Measurements from ENCODE around the gene SHCBP1. TPM values are rescaled to one million over a fixed set of nuclear protein-coding genes. Genes with fewer than 3 reads are reported as not detected.

Gene SHCBP1, protein sequence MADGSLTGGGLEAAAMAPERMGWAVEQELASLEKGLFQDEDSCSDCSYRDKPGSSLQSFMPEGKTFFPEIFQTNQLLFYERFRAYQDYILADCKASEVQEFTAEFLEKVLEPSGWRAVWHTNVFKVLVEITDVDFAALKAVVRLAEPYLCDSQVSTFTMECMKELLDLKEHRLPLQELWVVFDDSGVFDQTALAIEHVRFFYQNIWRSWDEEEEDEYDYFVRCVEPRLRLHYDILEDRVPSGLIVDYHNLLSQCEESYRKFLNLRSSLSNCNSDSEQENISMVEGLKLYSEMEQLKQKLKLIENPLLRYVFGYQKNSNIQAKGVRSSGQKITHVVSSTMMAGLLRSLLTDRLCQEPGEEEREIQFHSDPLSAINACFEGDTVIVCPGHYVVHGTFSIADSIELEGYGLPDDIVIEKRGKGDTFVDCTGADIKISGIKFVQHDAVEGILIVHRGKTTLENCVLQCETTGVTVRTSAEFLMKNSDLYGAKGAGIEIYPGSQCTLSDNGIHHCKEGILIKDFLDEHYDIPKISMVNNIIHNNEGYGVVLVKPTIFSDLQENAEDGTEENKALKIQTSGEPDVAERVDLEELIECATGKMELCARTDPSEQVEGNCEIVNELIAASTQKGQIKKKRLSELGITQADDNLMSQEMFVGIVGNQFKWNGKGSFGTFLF
- total RNA-seq = 1.5 and 5.7 TPM in 2 replicates

DNA sequence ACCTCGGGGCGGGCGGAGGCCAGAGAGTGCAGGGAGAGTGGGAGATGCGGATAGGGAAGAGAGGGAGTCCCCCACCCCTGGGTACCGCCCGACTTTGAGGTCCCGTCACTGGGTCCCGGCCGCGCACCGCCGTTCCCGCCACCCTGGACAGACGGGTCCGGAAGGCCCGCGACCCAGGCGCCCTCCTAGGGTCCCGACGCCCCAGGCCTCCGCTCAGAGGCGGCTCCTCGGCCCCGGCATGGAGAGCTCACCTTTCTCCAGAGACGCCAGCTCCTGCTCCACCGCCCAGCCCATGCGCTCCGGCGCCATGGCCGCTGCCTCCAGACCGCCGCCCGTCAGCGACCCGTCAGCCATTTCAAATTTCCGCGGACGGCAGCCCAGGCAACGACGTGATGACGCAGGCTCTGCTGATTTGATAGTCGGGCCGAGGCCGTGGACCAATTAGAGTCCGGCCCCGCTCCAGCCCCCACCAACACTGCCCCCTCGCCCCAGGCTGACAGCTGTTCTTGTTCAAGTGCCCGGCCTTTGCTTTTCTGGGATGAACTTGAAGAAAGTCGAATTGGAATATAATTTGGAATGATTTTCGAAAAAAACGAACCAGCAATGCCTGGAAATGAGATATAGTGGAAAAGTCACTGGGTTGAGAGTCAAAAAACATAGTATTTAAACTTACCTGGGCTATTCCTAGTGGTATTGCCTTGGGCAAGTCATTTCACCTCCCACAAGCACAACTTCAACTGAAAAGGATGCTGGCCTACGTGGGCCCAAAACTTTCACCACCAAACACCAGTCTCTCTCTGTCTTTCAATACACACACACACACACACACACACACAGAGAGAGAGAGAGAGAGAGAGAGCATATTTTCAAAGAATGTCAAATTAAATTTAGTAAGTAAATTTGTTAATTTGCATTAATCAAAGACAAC, at the start of gene SHCBP1:
Gene SHCBP1, minus strand, starts transcription at position 374 of the 928 bp plus-strand sequence. Its CDS starts 20 bp downstream, at position 354.

Other genes with a start within 250 kb of the SHCBP1 start
- 71.1 and 91.9 TPM in 2 replicates for gene VPS35, start 67.8 kb upstream of the SHCBP1 start, total RNA-seq
- gene ORC6, start 68.3 kb upstream of the SHCBP1 start, total RNA-seq = 1.2 and 4.1 TPM in 2 replicates
- gene MYLK3, start 127.0 kb upstream of the SHCBP1 start, total RNA-seq = 0.32 and 0.34 TPM in 2 replicates
- gene C16orf87, start 209.8 kb upstream of the SHCBP1 start, total RNA-seq = 3.0 and 9.1 TPM in 2 replicates